NCI-H526 treated with DMSO at 0.1 percent for 48 hours (cell line): ENCODE measurements around the gene LRIG1.

ENCODE experiments used
- DNase-seq: peaks from one replicate; lab custom pipeline; 2025; lab: John Stamatoyannopoulos, UW

LRIG1 gene

GRCh38 chr3:66500576-66501482, at the start of gene LRIG1:
Gene LRIG1, minus strand, starts transcription at chr3:66501022. Its CDS starts 615 bp downstream, at chr3:66500407.
- peak; percentile 92 for DNase-seq

GRCh38 chr3:66544619-66545429, 44.0 kb upstream of the LRIG1 start:
- no peak for DNase-seq

- DNase-seq: no peak
Observed at GRCh38 chr3:66542153-66542552, 41.3 kb upstream of the LRIG1 start.

GRCh38 chr3:66539466-66539989, 38.7 kb upstream of the LRIG1 start:
- no peak for DNase-seq

- no peak for DNase-seq
Observed at GRCh38 chr3:66538390-66538789, 37.6 kb upstream of the LRIG1 start.

- DNase-seq: no peak
Observed at GRCh38 chr3:66537735-66538134, 36.9 kb upstream of the LRIG1 start.

GRCh38 chr3:66536791-66537190, 36.0 kb upstream of the LRIG1 start:
- DNase-seq: no peak

- no peak for DNase-seq
Observed at GRCh38 chr3:66534304-66534845, 33.6 kb upstream of the LRIG1 start.

- DNase-seq: no peak
Observed at GRCh38 chr3:66532613-66533012, 31.8 kb upstream of the LRIG1 start.

- no peak for DNase-seq
Observed at GRCh38 chr3:66532160-66532587, 31.4 kb upstream of the LRIG1 start.

- DNase-seq: no peak
Observed at GRCh38 chr3:66531256-66531655, 30.4 kb upstream of the LRIG1 start.

- DNase-seq: no peak
Observed at GRCh38 chr3:66527246-66527645, 26.4 kb upstream of the LRIG1 start.

GRCh38 chr3:66525771-66526170, 24.9 kb upstream of the LRIG1 start:
- no peak for DNase-seq

GRCh38 chr3:66520724-66521123, 19.9 kb upstream of the LRIG1 start:
- no peak for DNase-seq

GRCh38 chr3:66518644-66519043, 17.8 kb upstream of the LRIG1 start:
- DNase-seq: no peak

GRCh38 chr3:66518126-66518525, 17.3 kb upstream of the LRIG1 start:
- DNase-seq: no peak

GRCh38 chr3:66517241-66517640, 16.4 kb upstream of the LRIG1 start:
- no peak for DNase-seq

- DNase-seq: no peak
Observed at GRCh38 chr3:66508461-66508860, 7.6 kb upstream of the LRIG1 start.

- DNase-seq: no peak
Observed at GRCh38 chr3:66507423-66508260, 6.8 kb upstream of the LRIG1 start.

- DNase-seq: no peak
Observed at GRCh38 chr3:66506154-66506553, 5.3 kb upstream of the LRIG1 start.

GRCh38 chr3:66504850-66505641, 4.2 kb upstream of the LRIG1 start:
- DNase-seq: no peak
